NB4 (cell line): ENCODE data around the gene PRKACB.

Experiments used
- CTCF ChIP-seq: IDR thresholded peaks from one replicate; pipeline ENCODE4 v1.5.1; 2012; ENCODE audit warnings: low read depth, low read length
- MAX ChIP-seq: IDR thresholded peaks from 2 replicates; pipeline ENCODE4 v1.6.1; 2011; ENCODE audit warnings: low read depth, low read length
- MYC ChIP-seq: IDR thresholded peaks from 2 replicates; pipeline ENCODE4 v1.6.1; 2011; ENCODE audit warnings: low read depth, low read length
- POLR2A ChIP-seq: IDR thresholded peaks from 2 replicates; pipeline ENCODE4 v1.6.1; 2011; ENCODE audit warnings: mild to moderate bottlenecking; ENCODE audit not compliant: insufficient read length; ENCODE audit errors: extremely low read depth

GRCh38 chr1:84286071-84286470 is 142.0 kb downstream of the PRKACB start:
- TF ChIP-seq CTCF (no peak), POLR2A (no peak), MYC (no peak), MAX (no peak)
